HG03135 (cell line): ENCODE data around the gene CAPN14.
A peak's percentile ranks its signal among the peaks of the same experiment; 100 is the strongest.

Experiments
- ATAC-seq: cut with Tn5 transposase; IDR thresholded peaks from one replicate; pipeline ENCODE4 v1.9.1; 2021; ENCODE audit warnings: mild to moderate bottlenecking, moderate library complexity; ENCODE audit not compliant: unreplicated experiment

Gene CAPN14

GRCh38 chr2:31227110-31227509, 9.8 kb upstream of the CAPN14 start:
- no peak for ATAC-seq

- ATAC-seq: no peak
Observed at GRCh38 chr2:31226266-31226665, 9.0 kb upstream of the CAPN14 start.

- ATAC-seq: no peak
Observed at GRCh38 chr2:31223749-31224148, 6.4 kb upstream of the CAPN14 start.

GRCh38 chr2:31223026-31223425, 5.7 kb upstream of the CAPN14 start:
- ATAC-seq: no peak

- ATAC-seq: no peak
Observed at GRCh38 chr2:31222071-31222470, 4.8 kb upstream of the CAPN14 start.

- ATAC-seq: no peak
Observed at GRCh38 chr2:31221544-31221943, 4.2 kb upstream of the CAPN14 start.

- ATAC-seq: peak; percentile 70
Observed at GRCh38 chr2:31219131-31219969, 2.0 kb upstream of the CAPN14 start.

GRCh38 chr2:31216734-31217133, 581 bp downstream of the CAPN14 start:
- peak; percentile 45 for ATAC-seq

- no peak for ATAC-seq
Observed at GRCh38 chr2:31214444-31214915, 2.8 kb downstream of the CAPN14 start.

GRCh38 chr2:31213601-31214443, 3.5 kb downstream of the CAPN14 start:
- no peak for ATAC-seq

GRCh38 chr2:31212659-31213600, 4.4 kb downstream of the CAPN14 start:
- no peak for ATAC-seq

- no peak for ATAC-seq
Observed at GRCh38 chr2:31208240-31208639, 9.1 kb downstream of the CAPN14 start.

- ATAC-seq: no peak
Observed at GRCh38 chr2:31207790-31208189, 9.5 kb downstream of the CAPN14 start.

GRCh38 chr2:31205613-31206012, 11.7 kb downstream of the CAPN14 start:
- no peak for ATAC-seq

GRCh38 chr2:31205186-31205585, 12.1 kb downstream of the CAPN14 start:
- ATAC-seq: no peak

- ATAC-seq: no peak
Observed at GRCh38 chr2:31204783-31205182, 12.5 kb downstream of the CAPN14 start.

- no peak for ATAC-seq
Observed at GRCh38 chr2:31203916-31204315, 13.4 kb downstream of the CAPN14 start.

- ATAC-seq: no peak
Observed at GRCh38 chr2:31202833-31203232, 14.5 kb downstream of the CAPN14 start.

GRCh38 chr2:31202041-31202440, 15.3 kb downstream of the CAPN14 start:
- no peak for ATAC-seq

GRCh38 chr2:31200972-31201371, 16.3 kb downstream of the CAPN14 start:
- no peak for ATAC-seq

GRCh38 chr2:31199206-31199605, 18.1 kb downstream of the CAPN14 start:
- no peak for ATAC-seq
